ENCODE results near the gene SEMA3D.

Gene SEMA3D

GRCh38 chr7:85078181-85078580 is 108.7 kb downstream of the SEMA3D start:
- Histone ChIP-seq H3K9me3 (ENCODE audit: insufficient read depth, low read length) (no peaks in the 10 kb centered on the region), H2AFZ (ENCODE audit: low read depth, low read length) (no peak overlapping the region), H3K4me3 (ENCODE audit: low read length) (no peak overlapping the region), H3K36me3 (replicated peaks; ENCODE audit: low read depth, low read length) (no peaks in the 10 kb centered on the region), H3K27ac (ENCODE audit: low read length) (no peak overlapping the region), H3K4me2 (ENCODE audit: low read length) (no peak overlapping the region), H3K4me1 (ENCODE audit: low read length) (no peaks in the 10 kb centered on the region), H3K27me3 (ENCODE audit: low read depth, low read length) (no peaks in the 10 kb centered on the region), H3K9ac (ENCODE audit: low read length) (no peak overlapping the region), H3K79me2 (ENCODE audit: low read length) (no peaks in the 10 kb centered on the region), H4K20me1 (ENCODE audit: insufficient read depth, low read length) (no peaks in the 10 kb centered on the region)
- TF ChIP-seq CTCF (IDR thresholded peaks at IDR 0.05; ENCODE audit: low read depth, low read length) (no peak), EZH2phosphoT487 (IDR thresholded peaks at IDR 0.05; ENCODE audit: low read depth) (no peak)

- Histone ChIP-seq H3K27me3 (ENCODE audit: low read depth, low read length) (no peaks in the 10 kb centered on the region), H3K27ac (ENCODE audit: low read length) (no peak overlapping the region), H3K4me1 (ENCODE audit: low read length) (no peaks in the 10 kb centered on the region), H3K36me3 (replicated peaks; ENCODE audit: low read depth, low read length) (no peaks in the 10 kb centered on the region), H4K20me1 (ENCODE audit: insufficient read depth, low read length) (no peaks in the 10 kb centered on the region), H3K4me3 (ENCODE audit: low read length) (no peak overlapping the region), H3K9me3 (ENCODE audit: insufficient read depth, low read length) (no peaks in the 10 kb centered on the region), H3K4me2 (ENCODE audit: low read length) (no peak overlapping the region), H3K79me2 (ENCODE audit: low read length) (no peaks in the 10 kb centered on the region), H3K9ac (ENCODE audit: low read length) (no peak overlapping the region), H2AFZ (ENCODE audit: low read depth, low read length) (no peak overlapping the region)
- no peak for TF ChIP-seq EZH2phosphoT487 (IDR thresholded peaks at IDR 0.05; ENCODE audit: low read depth)
Observed at GRCh38 chr7:85075864-85076263, 111.0 kb downstream of the SEMA3D start.

GRCh38 chr7:85074992-85075391 is 111.9 kb downstream of the SEMA3D start:
- Histone ChIP-seq H3K9me3 (ENCODE audit: insufficient read depth, low read length) (no peaks in the 10 kb centered on the region), H4K20me1 (ENCODE audit: insufficient read depth, low read length) (no peaks in the 10 kb centered on the region), H2AFZ (ENCODE audit: low read depth, low read length) (no peak overlapping the region), H3K27me3 (ENCODE audit: low read depth, low read length) (no peaks in the 10 kb centered on the region), H3K9ac (ENCODE audit: low read length) (no peak overlapping the region), H3K4me1 (ENCODE audit: low read length) (no peaks in the 10 kb centered on the region), H3K27ac (ENCODE audit: low read length) (no peak overlapping the region), H3K79me2 (ENCODE audit: low read length) (no peaks in the 10 kb centered on the region), H3K4me3 (ENCODE audit: low read length) (no peak overlapping the region), H3K36me3 (replicated peaks; ENCODE audit: low read depth, low read length) (no peaks in the 10 kb centered on the region), H3K4me2 (ENCODE audit: low read length) (no peak overlapping the region)
- TF ChIP-seq CTCF (IDR thresholded peaks at IDR 0.05; ENCODE audit: low read depth, low read length): no peak
- TF ChIP-seq EZH2phosphoT487 (IDR thresholded peaks at IDR 0.05; ENCODE audit: low read depth): no peak

- Histone ChIP-seq H3K4me2 (ENCODE audit: low read length) (no peak overlapping the region), H4K20me1 (ENCODE audit: insufficient read depth, low read length) (no peaks in the 10 kb centered on the region), H3K9me3 (ENCODE audit: insufficient read depth, low read length) (no peaks in the 10 kb centered on the region), H3K36me3 (replicated peaks; ENCODE audit: low read depth, low read length) (no peaks in the 10 kb centered on the region), H3K4me3 (ENCODE audit: low read length) (no peak overlapping the region), H3K4me1 (ENCODE audit: low read length) (no peaks in the 10 kb centered on the region), H3K27me3 (ENCODE audit: low read depth, low read length) (no peaks in the 10 kb centered on the region), H3K9ac (ENCODE audit: low read length) (no peak overlapping the region), H2AFZ (ENCODE audit: low read depth, low read length) (no peak overlapping the region), H3K27ac (ENCODE audit: low read length) (no peak overlapping the region), H3K79me2 (ENCODE audit: low read length) (no peaks in the 10 kb centered on the region)
- TF ChIP-seq CTCF (IDR thresholded peaks at IDR 0.05; ENCODE audit: low read depth, low read length): no peak
- no peak for TF ChIP-seq EZH2phosphoT487 (IDR thresholded peaks at IDR 0.05; ENCODE audit: low read depth)
Observed at GRCh38 chr7:85074016-85074415, 112.8 kb downstream of the SEMA3D start.
